Lower lobe of right lung (tissue), 2 donors: ENCODE measurements around the gene GSG1L. TPM values are rescaled to one million over a fixed set of nuclear protein-coding genes. Genes with fewer than 3 reads are reported as not detected.
"Not testable (repeated sequence)": the region's sequence is repeated elsewhere in the genome, so short reads cannot be mapped to it uniquely, and the experiment has no call there.

Experiments used
- ATAC-seq, 2 donors: fragments of 200-7000 bp; cut with Tn5 transposase; one replicate each; pipeline ENCODE4 v1.9.1; 2020 to 2022; ENCODE audit warnings: mild to moderate bottlenecking in 2 of 2, moderate library complexity in 2 of 2
- DNase-seq: peaks from one replicate; pipeline ENCODE4 v3.0.0-alpha.2; 2020
- H3K27ac ChIP-seq: fragments of 200-600 bp; one replicate; pipeline ENCODE4 v1.8.0; 2022
- H3K27me3 ChIP-seq: fragments of 200-600 bp; one replicate; pipeline ENCODE4 v1.8.0; 2022; ENCODE audit warnings: low read depth
- H3K36me3 ChIP-seq: fragments of 200-600 bp; one replicate; pipeline ENCODE4 v1.8.0; 2022; ENCODE audit warnings: mild to moderate bottlenecking
- H3K4me1 ChIP-seq: fragments of 200-600 bp; one replicate; pipeline ENCODE4 v1.8.0; 2022
- H3K4me3 ChIP-seq: fragments of 200-600 bp; one replicate; pipeline ENCODE4 v1.8.0; 2022; ENCODE audit warnings: mild to moderate bottlenecking
- H3K9me3 ChIP-seq: fragments of 200-600 bp; one replicate; pipeline ENCODE4 v1.8.0; 2022
- CTCF ChIP-seq: fragments of 200-600 bp; IDR thresholded peaks from one replicate; pipeline ENCODE4 v1.8.0; 2022; ENCODE audit warnings: antibody characterized with exemption, mild to moderate bottlenecking
- intact Hi-C: fragments of 100-400 bp; cut with DNase I; formaldehyde crosslinking; loops from one replicate; pipeline ENCODE4 v1.11.0; 2022
- total RNA-seq: library from RNA; stranded (reverse); fragmentation: NEBNext Ultra II Directional; extraction: Animal tissue kit (Norgen Biotek cat#: 25700); gene quantifications from one replicate; pipeline ENCODE4 v1.2.1, GENCODE V29; 2021
- donor health status: DM: no; HTN: yes; CAD: no; lungs with severe emphysema.

GSG1L gene
- total RNA-seq, 1 donor from 2014 or later, result 0.30 TPM

DNA sequence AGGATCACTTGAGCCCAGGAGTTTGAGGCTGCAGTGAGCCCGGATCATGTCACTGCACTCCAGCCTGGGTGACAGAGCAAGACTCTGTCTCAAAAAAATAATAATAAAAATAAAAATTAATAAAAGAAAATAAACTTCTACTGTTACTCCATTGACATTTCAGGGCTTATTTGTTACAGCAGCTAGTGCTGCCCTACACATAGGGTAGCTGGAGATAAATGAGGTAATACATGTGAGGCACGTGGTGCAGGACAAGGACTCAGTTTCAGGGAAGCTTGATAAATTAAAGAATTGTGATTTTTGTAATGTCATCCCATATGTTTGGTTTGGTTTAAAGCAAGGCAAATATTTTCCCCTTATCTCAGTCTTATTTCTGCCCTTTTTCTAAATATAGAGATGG lies 80.3 kb downstream of the GSG1L start:
- Histone ChIP-seq H3K4me1 (no peaks in the 10 kb centered on the region), H3K27me3 (no peaks in the 10 kb centered on the region), H3K27ac (no peak overlapping the region), H3K9me3 (no peaks in the 10 kb centered on the region), H3K4me3 (no peak overlapping the region), H3K36me3 (no peaks in the 10 kb centered on the region)
- no peak for ATAC-seq
- TF ChIP-seq CTCF, result no peak
- no peak for DNase-seq
- intact Hi-C loops, result no loop called here

DNA sequence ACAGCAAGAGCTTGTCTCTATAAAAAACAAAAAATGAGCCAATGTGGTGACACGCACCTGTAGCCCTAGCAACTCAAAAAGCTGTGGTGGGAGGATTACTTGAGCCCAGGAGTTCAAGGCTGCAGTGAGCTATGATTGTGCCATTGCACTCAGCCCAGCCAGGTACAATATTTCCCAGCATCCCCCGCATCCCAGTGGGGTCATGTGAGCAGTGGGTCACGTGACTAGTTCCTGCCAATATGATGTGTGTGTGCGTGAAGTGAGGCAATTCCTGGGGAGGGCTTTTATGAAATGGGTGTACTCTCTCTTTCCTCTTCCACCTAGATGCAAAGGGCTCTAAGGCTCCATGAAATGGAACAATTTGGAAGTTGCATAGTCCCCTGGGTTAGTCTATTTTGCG lies 81.3 kb downstream of the GSG1L start:
- Histone ChIP-seq H3K4me1 (no peaks in the 10 kb centered on the region), H3K36me3 (no peaks in the 10 kb centered on the region), H3K27ac (no peak overlapping the region), H3K9me3 (no peaks in the 10 kb centered on the region), H3K27me3 (no peaks in the 10 kb centered on the region), H3K4me3 (no peak overlapping the region)
- no peak for DNase-seq
- no peak for TF ChIP-seq CTCF
- no peak for ATAC-seq
- intact Hi-C loops, result no loop called here

DNA sequence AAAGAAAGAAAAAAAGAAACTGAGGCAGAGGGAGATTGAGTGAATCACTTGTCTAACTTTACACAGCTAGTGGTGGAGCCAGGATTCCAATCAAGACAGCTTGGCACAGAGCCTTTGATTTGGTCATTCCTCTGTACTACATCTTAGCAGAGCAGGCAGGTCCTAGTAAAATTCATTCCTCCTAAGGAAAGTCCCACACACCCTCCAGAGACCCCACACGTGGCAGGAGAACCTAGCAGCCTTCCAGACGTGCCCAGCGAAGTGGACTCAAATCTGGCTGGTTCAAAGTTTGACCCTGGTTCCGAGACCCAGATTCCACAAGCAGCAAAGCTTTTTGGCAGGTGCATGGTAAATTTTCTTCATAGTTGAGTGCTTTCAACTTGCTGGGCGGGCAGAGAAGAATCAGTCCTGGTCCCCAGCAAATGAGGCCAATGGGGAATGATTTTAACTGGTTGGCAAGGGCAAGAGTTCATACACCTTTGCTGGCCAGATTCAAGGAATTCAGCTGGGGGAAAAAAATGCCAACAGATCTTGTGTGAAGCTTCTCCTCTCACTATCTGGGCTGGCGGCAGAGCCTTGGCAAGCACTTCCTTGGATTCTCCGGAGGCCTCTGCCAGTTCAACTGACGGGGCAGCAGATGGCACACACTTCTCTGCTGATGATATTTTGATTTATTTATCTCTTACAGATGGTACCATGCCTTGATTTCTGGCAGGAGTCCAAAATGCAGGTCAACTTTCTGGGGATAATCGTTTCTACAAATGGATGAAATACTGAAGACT lies 82.4 kb downstream of the GSG1L start:
- Histone ChIP-seq H3K4me1 (no peaks in the 10 kb centered on the region), H3K36me3 (no peaks in the 10 kb centered on the region), H3K4me3 (no peak overlapping the region), H3K9me3 (no peaks in the 10 kb centered on the region), H3K27ac (no peak overlapping the region), H3K27me3 (no peaks in the 10 kb centered on the region)
- intact Hi-C loops, result no loop called here
- no peak for DNase-seq
- ATAC-seq, result no peak
- no peak for TF ChIP-seq CTCF

- H3K27ac ChIP-seq, result no peak overlapping the region
- H3K4me3 ChIP-seq, result no peak overlapping the region
- DNase-seq (no peak), ATAC-seq (no peak)
- H3K9me3 ChIP-seq, result no peaks in the 10 kb centered on the region
- intact Hi-C loops, result no loop called here
- no peaks in the 10 kb centered on the region for H3K36me3 ChIP-seq
- H3K27me3 ChIP-seq, result no peaks in the 10 kb centered on the region
- H3K4me1 ChIP-seq, result no peaks in the 10 kb centered on the region
- TF ChIP-seq CTCF, result no peak
Observed at GRCh38 chr16:27980076-27980775, 83.3 kb downstream of the GSG1L start.

- H3K27me3 ChIP-seq, DNase-seq, H3K4me1 ChIP-seq, ATAC-seq, H3K36me3 ChIP-seq, H3K27ac ChIP-seq, intact Hi-C loops, H3K4me3 ChIP-seq, H3K9me3 ChIP-seq: not testable (repeated sequence)
Observed at GRCh38 chr16:27979668-27980067, 83.8 kb downstream of the GSG1L start.

- Histone ChIP-seq H3K4me1 (no peaks in the 10 kb centered on the region), H3K9me3 (no peaks in the 10 kb centered on the region), H3K4me3 (no peak overlapping the region), H3K36me3 (no peaks in the 10 kb centered on the region), H3K27ac (no peak overlapping the region), H3K27me3 (no peaks in the 10 kb centered on the region)
- TF ChIP-seq CTCF, result no peak
- ATAC-seq (no peak), DNase-seq (no peak)
- intact Hi-C loops, result no loop called here
Observed at GRCh38 chr16:27978876-27979275, 84.6 kb downstream of the GSG1L start.
